HG02642 (cell line): Measurements from ENCODE around the gene LHPP.
"Not testable (repeated sequence)": the region's sequence is repeated elsewhere in the genome, so short reads cannot be mapped to it uniquely, and the experiment has no call there.

Experiments
- ATAC-seq: cut with Tn5 transposase; IDR thresholded peaks from one replicate; pipeline ENCODE4 v1.9.1; 2021; ENCODE audit warnings: mild to moderate bottlenecking; ENCODE audit not compliant: unreplicated experiment, poor library complexity

Gene LHPP

GRCh38 chr10:124461642-124462347, at the start of gene LHPP:
TSS of gene LHPP (plus strand) at chr10:124461823. CDS start at chr10:124461863, 40 bp downstream.
- peak; percentile 96 for ATAC-seq

- no peak for ATAC-seq
Measured at GRCh38 chr10:124414076-124414475, 47.5 kb upstream of the LHPP start.

GRCh38 chr10:124415210-124415609, 46.4 kb upstream of the LHPP start:
- ATAC-seq: no peak

- ATAC-seq: no peak
Measured at GRCh38 chr10:124416733-124417132, 44.9 kb upstream of the LHPP start.

GRCh38 chr10:124417895-124418725, 43.5 kb upstream of the LHPP start:
- ATAC-seq: peak; percentile 34

- peak; percentile 95 for ATAC-seq
Measured at GRCh38 chr10:124418726-124419501, 42.7 kb upstream of the LHPP start, which contains the start of gene OAT. TSS of gene OAT (minus strand) at chr10:124418923. CDS start at chr10:124412171, 6,752 bp downstream.

GRCh38 chr10:124419635-124420034, 42.0 kb upstream of the LHPP start:
- no peak for ATAC-seq

GRCh38 chr10:124420254-124420653, 41.4 kb upstream of the LHPP start:
- ATAC-seq: no peak

GRCh38 chr10:124422742-124423141, 38.9 kb upstream of the LHPP start:
- ATAC-seq: no peak

GRCh38 chr10:124423813-124424212, 37.8 kb upstream of the LHPP start:
- no peak for ATAC-seq

GRCh38 chr10:124425227-124425962, 36.2 kb upstream of the LHPP start:
- no peak for ATAC-seq

- no peak for ATAC-seq
Measured at GRCh38 chr10:124428207-124428777, 33.3 kb upstream of the LHPP start.

- ATAC-seq: no peak
Measured at GRCh38 chr10:124429576-124429975, 32.0 kb upstream of the LHPP start.

GRCh38 chr10:124430077-124430476, 31.5 kb upstream of the LHPP start:
- no peak for ATAC-seq

GRCh38 chr10:124433461-124433860, 28.2 kb upstream of the LHPP start:
- ATAC-seq: no peak

- not testable (repeated sequence) for ATAC-seq
Measured at GRCh38 chr10:124435683-124436082, 25.9 kb upstream of the LHPP start.

- ATAC-seq: peak; percentile 67
Measured at GRCh38 chr10:124436191-124436638, 25.4 kb upstream of the LHPP start.

GRCh38 chr10:124441694-124442093, 19.9 kb upstream of the LHPP start:
- not testable (repeated sequence) for ATAC-seq
